Vagina (tissue), 2 donors: ENCODE results near the gene TRAPPC2.

Source experiments
- POLR2AphosphoS5 ChIP-seq, 2 donors: sonication (generic); formaldehyde crosslinking; IDR thresholded peaks; one replicate each; pipeline ENCODE4 v1.9.0; 2017; ENCODE audit warnings: antibody characterized with exemption in 2 of 2, mild to moderate bottlenecking in 2 of 2, low read depth in 1 of 2; ENCODE audit not compliant: insufficient read depth in 1 of 2
- TF ChIP-seq, protein P1 (sequence below), 3 experiments: fragments of 450-650 bp in 2 of 3; fragments of 200-600 bp in 1 of 3; sonication (generic) in 1 of 3; IDR thresholded peaks; one replicate each; pipeline ENCODE4 v1.5.1; 2017 to 2019; ENCODE audit warnings: antibody characterized with exemption in 3 of 3, mild to moderate bottlenecking in 2 of 3, moderate library complexity in 2 of 3

DNA sequence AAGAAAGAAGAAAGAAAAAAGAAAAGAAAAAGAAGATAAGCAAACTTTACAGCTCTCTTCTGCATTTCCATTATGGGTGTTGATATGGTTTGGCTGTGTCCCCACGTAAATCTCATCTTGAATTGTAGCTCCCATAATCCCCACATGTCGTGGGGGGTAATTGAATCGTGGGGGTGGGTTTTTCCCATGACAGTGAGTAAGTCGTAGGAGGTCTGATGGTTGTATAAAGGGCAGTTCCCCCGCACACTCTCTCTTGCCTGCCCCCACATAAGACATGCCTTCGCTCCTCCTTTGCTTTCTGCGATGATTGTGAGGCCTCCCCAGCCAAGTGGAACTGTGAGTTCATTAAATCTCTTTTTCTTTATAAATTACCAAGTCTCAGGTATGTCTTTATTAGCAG, 52.8 kb downstream of the TRAPPC2 start:
- no peak for TF ChIP-seq POLR2AphosphoS5 (IDR thresholded peaks at IDR 0.05; ENCODE audit: insufficient read depth in 1 of 2, low read depth in 1 of 2)
- TF ChIP-seq, protein P1, sequence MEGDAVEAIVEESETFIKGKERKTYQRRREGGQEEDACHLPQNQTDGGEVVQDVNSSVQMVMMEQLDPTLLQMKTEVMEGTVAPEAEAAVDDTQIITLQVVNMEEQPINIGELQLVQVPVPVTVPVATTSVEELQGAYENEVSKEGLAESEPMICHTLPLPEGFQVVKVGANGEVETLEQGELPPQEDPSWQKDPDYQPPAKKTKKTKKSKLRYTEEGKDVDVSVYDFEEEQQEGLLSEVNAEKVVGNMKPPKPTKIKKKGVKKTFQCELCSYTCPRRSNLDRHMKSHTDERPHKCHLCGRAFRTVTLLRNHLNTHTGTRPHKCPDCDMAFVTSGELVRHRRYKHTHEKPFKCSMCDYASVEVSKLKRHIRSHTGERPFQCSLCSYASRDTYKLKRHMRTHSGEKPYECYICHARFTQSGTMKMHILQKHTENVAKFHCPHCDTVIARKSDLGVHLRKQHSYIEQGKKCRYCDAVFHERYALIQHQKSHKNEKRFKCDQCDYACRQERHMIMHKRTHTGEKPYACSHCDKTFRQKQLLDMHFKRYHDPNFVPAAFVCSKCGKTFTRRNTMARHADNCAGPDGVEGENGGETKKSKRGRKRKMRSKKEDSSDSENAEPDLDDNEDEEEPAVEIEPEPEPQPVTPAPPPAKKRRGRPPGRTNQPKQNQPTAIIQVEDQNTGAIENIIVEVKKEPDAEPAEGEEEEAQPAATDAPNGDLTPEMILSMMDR (IDR thresholded peaks at IDR 0.05), result no peak
